PC-9 (cell line): Measurements from ENCODE around the gene IFIT5.

ENCODE experiments used
- EZH2 ChIP-seq: fragments of 200-600 bp; sonication (generic); IDR thresholded peaks from 2 replicates; pipeline ENCODE4 v1.8.0; 2017; ENCODE audit warnings: antibody characterized with exemption, low read depth
- TF ChIP-seq, protein P1 (sequence below): fragments of 200-600 bp; sonication (generic); conservative IDR thresholded peaks from 2 replicates; pipeline ENCODE4 v1.6.1; 2017; ENCODE audit warnings: mixed run types, antibody characterized with exemption, mild to moderate bottlenecking, moderate library complexity

DNA sequence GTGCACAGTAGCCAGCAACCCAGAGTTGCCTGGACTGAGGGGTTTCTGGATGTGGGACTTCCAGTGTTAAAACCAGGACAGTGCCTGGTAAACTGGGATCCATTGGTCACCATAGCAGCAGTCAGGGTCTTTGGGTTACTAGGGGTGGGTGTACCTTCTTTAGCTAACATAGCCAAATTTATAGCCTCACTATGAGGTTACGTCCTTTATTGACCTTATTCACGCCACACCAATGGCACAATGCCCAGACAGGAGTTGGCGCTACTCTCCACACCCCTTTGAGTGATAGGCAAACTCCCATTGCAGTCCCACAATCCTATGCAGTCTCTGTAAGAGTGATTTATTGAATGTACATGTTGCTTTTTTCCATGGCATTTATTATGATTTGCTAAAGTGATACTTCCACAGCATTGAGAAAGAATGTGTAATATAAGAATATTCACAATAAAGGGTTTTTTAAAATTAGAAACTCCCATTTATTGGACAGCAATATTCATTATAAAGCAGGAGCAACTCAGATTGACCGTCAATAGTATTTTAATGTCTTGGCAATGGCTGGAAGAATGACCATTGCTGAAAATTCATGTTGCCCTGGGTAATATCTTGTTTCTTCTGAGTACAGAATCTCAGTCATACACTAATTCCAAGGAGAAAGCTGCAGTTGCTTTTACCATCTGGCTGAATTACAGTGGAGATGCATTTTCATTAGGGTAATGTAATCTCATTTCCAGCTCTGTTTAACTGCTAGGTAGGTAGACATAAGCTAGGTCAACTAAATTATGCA, 26.1 kb downstream of the IFIT5 start:
- TF ChIP-seq, protein P1, sequence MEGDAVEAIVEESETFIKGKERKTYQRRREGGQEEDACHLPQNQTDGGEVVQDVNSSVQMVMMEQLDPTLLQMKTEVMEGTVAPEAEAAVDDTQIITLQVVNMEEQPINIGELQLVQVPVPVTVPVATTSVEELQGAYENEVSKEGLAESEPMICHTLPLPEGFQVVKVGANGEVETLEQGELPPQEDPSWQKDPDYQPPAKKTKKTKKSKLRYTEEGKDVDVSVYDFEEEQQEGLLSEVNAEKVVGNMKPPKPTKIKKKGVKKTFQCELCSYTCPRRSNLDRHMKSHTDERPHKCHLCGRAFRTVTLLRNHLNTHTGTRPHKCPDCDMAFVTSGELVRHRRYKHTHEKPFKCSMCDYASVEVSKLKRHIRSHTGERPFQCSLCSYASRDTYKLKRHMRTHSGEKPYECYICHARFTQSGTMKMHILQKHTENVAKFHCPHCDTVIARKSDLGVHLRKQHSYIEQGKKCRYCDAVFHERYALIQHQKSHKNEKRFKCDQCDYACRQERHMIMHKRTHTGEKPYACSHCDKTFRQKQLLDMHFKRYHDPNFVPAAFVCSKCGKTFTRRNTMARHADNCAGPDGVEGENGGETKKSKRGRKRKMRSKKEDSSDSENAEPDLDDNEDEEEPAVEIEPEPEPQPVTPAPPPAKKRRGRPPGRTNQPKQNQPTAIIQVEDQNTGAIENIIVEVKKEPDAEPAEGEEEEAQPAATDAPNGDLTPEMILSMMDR = no peak
- no peak for TF ChIP-seq EZH2
